Panc1 (cell line): ENCODE results near the gene MGAT5. TPM values are rescaled to one million over a fixed set of nuclear protein-coding genes. Genes with fewer than 3 reads are reported as not detected.

Experiments used
- ATAC-seq: fragments of 200-7000 bp; cut with Tn5 transposase; 2 replicates; pipeline ENCODE4 v1.9.1; 2020; ENCODE audit warnings: mild to moderate bottlenecking, moderate library complexity
- BruUV-seq: library from RNA; stranded (reverse); fragments of 400-500 nt; replicated peaks from 2 replicates; lab custom pipeline; 2021; lab: Mats Ljungman, UMichigan
- CTCF ChIA-PET: fragments of 300-600 bp; sonication (Branson Sonifier 250); formaldehyde crosslinking; loops from one replicate; lab custom pipeline; 2022; ENCODE audit warnings: antibody characterized with exemption; lab: Charles Lee
- POLR2A ChIA-PET: fragments of 300-600 bp; sonication (Branson Sonifier 250); formaldehyde crosslinking; loops from one replicate; lab custom pipeline; 2022; ENCODE audit warnings: antibody characterized with exemption; lab: Charles Lee
- DNase-seq: peaks from one replicate; pipeline ENCODE4 v3.0.0-alpha.2; 2010; ENCODE audit warnings: low read depth, low spot score
- H3K27ac ChIP-seq: 2 replicates; pipeline ENCODE4 v1.5.1; 2011; ENCODE audit warnings: mild to moderate bottlenecking, low read length, inconsistent platforms
- H3K27me3 ChIP-seq: fragments of 200-500 bp; sonication (Bioruptor generic); 2 replicates; pipeline ENCODE4 v1.6.0; 2014; ENCODE audit warnings: low read length, inconsistent platforms; ENCODE audit not compliant: control insufficient read depth, insufficient read depth
- H3K36me3 ChIP-seq: fragments of 200-500 bp; sonication (Bioruptor generic); 2 replicates; pipeline ENCODE4 v1.5.1; 2014; ENCODE audit warnings: inconsistent platforms, mild to moderate bottlenecking, low read length, moderate library complexity; ENCODE audit not compliant: control insufficient read depth, insufficient read depth
- H3K4me1 ChIP-seq: 2 replicates; pipeline ENCODE4 v1.5.1; 2011; ENCODE audit warnings: inconsistent platforms, mild to moderate bottlenecking, low read length, moderate library complexity; ENCODE audit not compliant: control insufficient read depth, insufficient read depth
- H3K4me3 ChIP-seq, 2 experiments: 2 replicates each; pipeline ENCODE4 v1.5.1; 2011 to 2012; ENCODE audit warnings: low read depth in 2 of 2, low read length in 2 of 2, mild to moderate bottlenecking in 2 of 2, inconsistent platforms in 1 of 2, moderate library complexity in 1 of 2
- H3K9me3 ChIP-seq: fragments of 200-500 bp; sonication (Bioruptor generic); 2 replicates; pipeline ENCODE4 v1.5.1; 2014; ENCODE audit warnings: low read depth, mild to moderate bottlenecking, inconsistent platforms, low read length, moderate library complexity; ENCODE audit not compliant: control insufficient read depth, insufficient read depth
- POLR2AphosphoS5 ChIP-seq: IDR thresholded peaks from 2 replicates; pipeline ENCODE4 v1.6.1; 2012; ENCODE audit warnings: mild to moderate bottlenecking, low read depth, low read length, moderate library complexity
- SIN3A ChIP-seq: IDR thresholded peaks from 2 replicates; pipeline ENCODE4 v1.6.1; 2012; ENCODE audit warnings: low read depth, mild to moderate bottlenecking, low read length, moderate library complexity, borderline replicate concordance; ENCODE audit not compliant: insufficient read depth
- TCF7L2 ChIP-seq: IDR thresholded peaks from 2 replicates; pipeline ENCODE4 v1.6.1; 2011; ENCODE audit warnings: mild to moderate bottlenecking, low read depth, low read length, inconsistent platforms
- in situ Hi-C: cut with HindIII; loops from 2 replicates; pipeline ENCODE4 v1.10.0; 2016; ENCODE audit warnings: low sequenced_read_pairs, low pct_unique_long_range_greater_than_20kb
- intact Hi-C: fragments of 100-400 bp; cut with micrococcal nuclease; formaldehyde crosslinking; loops from one replicate; pipeline ENCODE4 v1.10.0; 2022; ENCODE audit not compliant: unreplicated experiment
- total RNA-seq: library from RNA; stranded (reverse); gene quantifications from one replicate; pipeline ENCODE4 v1.2.1, GENCODE V29; 2021; ENCODE audit not compliant: unreplicated experiment
- TF ChIP-seq, protein P1 (sequence below): fragments of 450-650 bp; IDR thresholded peaks from 2 replicates; pipeline ENCODE4 v1.5.1; 2017; ENCODE audit warnings: mild to moderate bottlenecking
- TF ChIP-seq, protein P2 (sequence below), 2 experiments: IDR thresholded peaks; 2 replicates each; pipeline ENCODE4 v1.6.1; 2011 to 2012; ENCODE audit warnings: low read depth in 2 of 2, control low read depth in 1 of 2, low read length in 1 of 2, mild to moderate bottlenecking in 1 of 2, moderate library complexity in 1 of 2; ENCODE audit not compliant: insufficient read depth in 1 of 2

Gene MGAT5
- total RNA-seq, 1 experiment from 2014 or later: 22.1 TPM

- no peaks in the 10 kb centered on the region for H3K27me3 ChIP-seq
- ATAC-seq (no peak), DNase-seq (no peak)
- no peak overlapping the region for H3K27ac ChIP-seq
- ChIA-PET CTCF (no interaction called here), POLR2A (no interaction called here)
- in situ Hi-C loops: no loop called here
- TF ChIP-seq SIN3A: no peak
- TF ChIP-seq POLR2AphosphoS5: no peak
- no peak for TF ChIP-seq TCF7L2
- TF ChIP-seq, protein P1, sequence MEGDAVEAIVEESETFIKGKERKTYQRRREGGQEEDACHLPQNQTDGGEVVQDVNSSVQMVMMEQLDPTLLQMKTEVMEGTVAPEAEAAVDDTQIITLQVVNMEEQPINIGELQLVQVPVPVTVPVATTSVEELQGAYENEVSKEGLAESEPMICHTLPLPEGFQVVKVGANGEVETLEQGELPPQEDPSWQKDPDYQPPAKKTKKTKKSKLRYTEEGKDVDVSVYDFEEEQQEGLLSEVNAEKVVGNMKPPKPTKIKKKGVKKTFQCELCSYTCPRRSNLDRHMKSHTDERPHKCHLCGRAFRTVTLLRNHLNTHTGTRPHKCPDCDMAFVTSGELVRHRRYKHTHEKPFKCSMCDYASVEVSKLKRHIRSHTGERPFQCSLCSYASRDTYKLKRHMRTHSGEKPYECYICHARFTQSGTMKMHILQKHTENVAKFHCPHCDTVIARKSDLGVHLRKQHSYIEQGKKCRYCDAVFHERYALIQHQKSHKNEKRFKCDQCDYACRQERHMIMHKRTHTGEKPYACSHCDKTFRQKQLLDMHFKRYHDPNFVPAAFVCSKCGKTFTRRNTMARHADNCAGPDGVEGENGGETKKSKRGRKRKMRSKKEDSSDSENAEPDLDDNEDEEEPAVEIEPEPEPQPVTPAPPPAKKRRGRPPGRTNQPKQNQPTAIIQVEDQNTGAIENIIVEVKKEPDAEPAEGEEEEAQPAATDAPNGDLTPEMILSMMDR: no peak
- TF ChIP-seq, protein P2, sequence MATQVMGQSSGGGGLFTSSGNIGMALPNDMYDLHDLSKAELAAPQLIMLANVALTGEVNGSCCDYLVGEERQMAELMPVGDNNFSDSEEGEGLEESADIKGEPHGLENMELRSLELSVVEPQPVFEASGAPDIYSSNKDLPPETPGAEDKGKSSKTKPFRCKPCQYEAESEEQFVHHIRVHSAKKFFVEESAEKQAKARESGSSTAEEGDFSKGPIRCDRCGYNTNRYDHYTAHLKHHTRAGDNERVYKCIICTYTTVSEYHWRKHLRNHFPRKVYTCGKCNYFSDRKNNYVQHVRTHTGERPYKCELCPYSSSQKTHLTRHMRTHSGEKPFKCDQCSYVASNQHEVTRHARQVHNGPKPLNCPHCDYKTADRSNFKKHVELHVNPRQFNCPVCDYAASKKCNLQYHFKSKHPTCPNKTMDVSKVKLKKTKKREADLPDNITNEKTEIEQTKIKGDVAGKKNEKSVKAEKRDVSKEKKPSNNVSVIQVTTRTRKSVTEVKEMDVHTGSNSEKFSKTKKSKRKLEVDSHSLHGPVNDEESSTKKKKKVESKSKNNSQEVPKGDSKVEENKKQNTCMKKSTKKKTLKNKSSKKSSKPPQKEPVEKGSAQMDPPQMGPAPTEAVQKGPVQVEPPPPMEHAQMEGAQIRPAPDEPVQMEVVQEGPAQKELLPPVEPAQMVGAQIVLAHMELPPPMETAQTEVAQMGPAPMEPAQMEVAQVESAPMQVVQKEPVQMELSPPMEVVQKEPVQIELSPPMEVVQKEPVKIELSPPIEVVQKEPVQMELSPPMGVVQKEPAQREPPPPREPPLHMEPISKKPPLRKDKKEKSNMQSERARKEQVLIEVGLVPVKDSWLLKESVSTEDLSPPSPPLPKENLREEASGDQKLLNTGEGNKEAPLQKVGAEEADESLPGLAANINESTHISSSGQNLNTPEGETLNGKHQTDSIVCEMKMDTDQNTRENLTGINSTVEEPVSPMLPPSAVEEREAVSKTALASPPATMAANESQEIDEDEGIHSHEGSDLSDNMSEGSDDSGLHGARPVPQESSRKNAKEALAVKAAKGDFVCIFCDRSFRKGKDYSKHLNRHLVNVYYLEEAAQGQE (IDR thresholded peaks at IDR 0.05; ENCODE audit: insufficient read depth in 1 of 2, low read depth in 2 of 2, low read length in 1 of 2): no peak
- intact Hi-C loops: no loop called here
- H3K4me3 ChIP-seq: no peak overlapping the region
- BruUV-seq: no TSS peak
- no peaks in the 10 kb centered on the region for H3K36me3 ChIP-seq
- H3K4me1 ChIP-seq: no peaks in the 10 kb centered on the region
- H3K9me3 ChIP-seq: no peaks in the 10 kb centered on the region; the same call in 1 of the 2 replicates
Observed at GRCh38 chr2:134231965-134232340, 21.9 kb upstream of the MGAT5 start.

DNA sequence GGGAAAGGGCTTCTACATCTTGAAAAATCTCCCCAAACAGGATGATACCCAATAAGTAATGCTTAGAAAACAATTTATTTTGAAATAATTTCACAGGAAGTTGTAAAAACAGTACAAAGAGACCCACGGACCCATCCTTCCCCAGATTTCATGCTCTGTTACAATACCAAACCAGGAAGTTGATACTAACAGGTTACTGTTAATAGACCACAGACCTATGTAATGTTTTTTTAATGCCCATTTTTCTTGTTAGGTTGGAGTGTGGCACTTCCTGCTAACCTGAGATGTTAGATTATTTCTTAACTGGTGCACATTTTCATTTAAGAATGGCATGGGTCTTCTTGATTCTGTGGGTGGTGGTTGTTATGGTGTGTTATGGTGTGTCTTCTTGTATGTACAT is 21.4 kb upstream of the MGAT5 start:
- no peak for ATAC-seq
- Histone ChIP-seq H3K27me3 (no peaks in the 10 kb centered on the region), H3K4me1 (no peaks in the 10 kb centered on the region), H3K9me3 (no peaks in the 10 kb centered on the region; the same call in 1 of the 2 replicates), H3K36me3 (no peaks in the 10 kb centered on the region), H3K27ac (no peak overlapping the region), H3K4me3 (no peak overlapping the region)
- in situ Hi-C loops: no loop called here
- no peak for DNase-seq
- intact Hi-C loops: no loop called here
- ChIA-PET POLR2A (no interaction called here), CTCF (no interaction called here)
- no TSS peak for BruUV-seq
- TF ChIP-seq, protein P1: no peak
- TF ChIP-seq POLR2AphosphoS5 (no peak), TCF7L2 (no peak)
- TF ChIP-seq, protein P2 (IDR thresholded peaks at IDR 0.05; ENCODE audit: insufficient read depth in 1 of 2, low read depth in 2 of 2, low read length in 1 of 2): no peak
